Measurements from ENCODE around the gene BMPR1A. TPM values are rescaled to one million over a fixed set of nuclear protein-coding genes. Genes with fewer than 3 reads are reported as not detected.

BMPR1A gene
- total and polyA plus RNA-seq, 2 of the 13 experiments (the other 11 are each of a cell fraction or from before 2014, with no cell fraction given), result 17.8 to 44.2 TPM

DNA sequence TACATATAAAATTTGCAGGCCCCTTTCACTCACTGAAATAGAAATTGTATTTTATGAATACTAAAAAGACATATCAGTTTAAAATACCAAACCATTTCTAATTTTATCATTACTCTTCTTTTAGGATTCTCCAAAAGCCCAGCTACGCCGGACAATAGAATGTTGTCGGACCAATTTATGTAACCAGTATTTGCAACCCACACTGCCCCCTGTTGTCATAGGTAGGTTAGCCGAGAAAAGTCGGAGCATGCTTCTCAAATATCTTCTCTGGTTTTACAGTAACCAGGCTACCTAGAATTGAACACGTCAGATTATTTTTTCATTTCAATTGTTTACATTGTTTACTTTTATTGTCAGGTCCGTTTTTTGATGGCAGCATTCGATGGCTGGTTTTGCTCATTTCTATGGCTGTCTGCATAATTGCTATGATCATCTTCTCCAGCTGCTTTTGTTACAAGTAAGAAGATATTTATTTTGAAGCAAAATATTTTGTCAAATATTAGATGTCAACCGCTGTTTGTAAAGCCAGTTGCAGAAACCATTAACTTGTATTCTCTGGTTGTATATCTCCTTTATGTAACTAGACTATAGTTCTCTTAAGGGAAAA lies 143.4 kb downstream of the BMPR1A start (continued):
- TF ChIP-seq, protein P1, sequence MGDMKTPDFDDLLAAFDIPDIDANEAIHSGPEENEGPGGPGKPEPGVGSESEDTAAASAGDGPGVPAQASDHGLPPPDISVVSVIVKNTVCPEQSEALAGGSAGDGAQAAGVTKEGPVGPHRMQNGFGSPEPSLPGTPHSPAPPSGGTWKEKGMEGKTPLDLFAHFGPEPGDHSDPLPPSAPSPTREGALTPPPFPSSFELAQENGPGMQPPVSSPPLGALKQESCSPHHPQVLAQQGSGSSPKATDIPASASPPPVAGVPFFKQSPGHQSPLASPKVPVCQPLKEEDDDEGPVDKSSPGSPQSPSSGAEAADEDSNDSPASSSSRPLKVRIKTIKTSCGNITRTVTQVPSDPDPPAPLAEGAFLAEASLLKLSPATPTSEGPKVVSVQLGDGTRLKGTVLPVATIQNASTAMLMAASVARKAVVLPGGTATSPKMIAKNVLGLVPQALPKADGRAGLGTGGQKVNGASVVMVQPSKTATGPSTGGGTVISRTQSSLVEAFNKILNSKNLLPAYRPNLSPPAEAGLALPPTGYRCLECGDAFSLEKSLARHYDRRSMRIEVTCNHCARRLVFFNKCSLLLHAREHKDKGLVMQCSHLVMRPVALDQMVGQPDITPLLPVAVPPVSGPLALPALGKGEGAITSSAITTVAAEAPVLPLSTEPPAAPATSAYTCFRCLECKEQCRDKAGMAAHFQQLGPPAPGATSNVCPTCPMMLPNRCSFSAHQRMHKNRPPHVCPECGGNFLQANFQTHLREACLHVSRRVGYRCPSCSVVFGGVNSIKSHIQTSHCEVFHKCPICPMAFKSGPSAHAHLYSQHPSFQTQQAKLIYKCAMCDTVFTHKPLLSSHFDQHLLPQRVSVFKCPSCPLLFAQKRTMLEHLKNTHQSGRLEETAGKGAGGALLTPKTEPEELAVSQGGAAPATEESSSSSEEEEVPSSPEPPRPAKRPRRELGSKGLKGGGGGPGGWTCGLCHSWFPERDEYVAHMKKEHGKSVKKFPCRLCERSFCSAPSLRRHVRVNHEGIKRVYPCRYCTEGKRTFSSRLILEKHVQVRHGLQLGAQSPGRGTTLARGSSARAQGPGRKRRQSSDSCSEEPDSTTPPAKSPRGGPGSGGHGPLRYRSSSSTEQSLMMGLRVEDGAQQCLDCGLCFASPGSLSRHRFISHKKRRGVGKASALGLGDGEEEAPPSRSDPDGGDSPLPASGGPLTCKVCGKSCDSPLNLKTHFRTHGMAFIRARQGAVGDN (CRISPR knock-in tag; IDR thresholded peaks at IDR 0.05), result no peak
- TF ChIP-seq, protein P2, sequence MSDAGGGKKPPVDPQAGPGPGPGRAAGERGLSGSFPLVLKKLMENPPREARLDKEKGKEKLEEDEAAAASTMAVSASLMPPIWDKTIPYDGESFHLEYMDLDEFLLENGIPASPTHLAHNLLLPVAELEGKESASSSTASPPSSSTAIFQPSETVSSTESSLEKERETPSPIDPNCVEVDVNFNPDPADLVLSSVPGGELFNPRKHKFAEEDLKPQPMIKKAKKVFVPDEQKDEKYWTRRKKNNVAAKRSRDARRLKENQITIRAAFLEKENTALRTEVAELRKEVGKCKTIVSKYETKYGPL (CRISPR knock-in tag; IDR thresholded peaks at IDR 0.05), result 0 out of 2 replicates have a peak, but pooled peaks have one; percentile 39
- no peak for TF ChIP-seq ZNF773 (CRISPR knock-in tag; IDR thresholded peaks at IDR 0.05; ENCODE audit: borderline replicate concordance)
- TF ChIP-seq STAG1 (CRISPR knock-in tag; IDR thresholded peaks at IDR 0.05), result peak; percentile 88
- TF ChIP-seq, protein P3, sequence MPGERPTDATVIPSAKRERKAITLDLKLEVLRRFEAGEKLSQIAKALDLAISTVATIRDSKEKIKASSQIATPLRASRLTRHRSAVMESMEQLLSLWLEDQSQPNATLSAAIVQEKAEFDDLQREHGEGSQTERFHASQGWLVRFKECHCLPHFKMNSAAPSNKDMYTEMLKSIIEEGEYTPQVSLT (CRISPR knock-in tag; IDR thresholded peaks at IDR 0.05; ENCODE audit: borderline replicate concordance, low read depth), result no peak
- TF ChIP-seq ONECUT2 (CRISPR knock-in tag; IDR thresholded peaks at IDR 0.05), result no peak
- TF ChIP-seq, protein P4, sequence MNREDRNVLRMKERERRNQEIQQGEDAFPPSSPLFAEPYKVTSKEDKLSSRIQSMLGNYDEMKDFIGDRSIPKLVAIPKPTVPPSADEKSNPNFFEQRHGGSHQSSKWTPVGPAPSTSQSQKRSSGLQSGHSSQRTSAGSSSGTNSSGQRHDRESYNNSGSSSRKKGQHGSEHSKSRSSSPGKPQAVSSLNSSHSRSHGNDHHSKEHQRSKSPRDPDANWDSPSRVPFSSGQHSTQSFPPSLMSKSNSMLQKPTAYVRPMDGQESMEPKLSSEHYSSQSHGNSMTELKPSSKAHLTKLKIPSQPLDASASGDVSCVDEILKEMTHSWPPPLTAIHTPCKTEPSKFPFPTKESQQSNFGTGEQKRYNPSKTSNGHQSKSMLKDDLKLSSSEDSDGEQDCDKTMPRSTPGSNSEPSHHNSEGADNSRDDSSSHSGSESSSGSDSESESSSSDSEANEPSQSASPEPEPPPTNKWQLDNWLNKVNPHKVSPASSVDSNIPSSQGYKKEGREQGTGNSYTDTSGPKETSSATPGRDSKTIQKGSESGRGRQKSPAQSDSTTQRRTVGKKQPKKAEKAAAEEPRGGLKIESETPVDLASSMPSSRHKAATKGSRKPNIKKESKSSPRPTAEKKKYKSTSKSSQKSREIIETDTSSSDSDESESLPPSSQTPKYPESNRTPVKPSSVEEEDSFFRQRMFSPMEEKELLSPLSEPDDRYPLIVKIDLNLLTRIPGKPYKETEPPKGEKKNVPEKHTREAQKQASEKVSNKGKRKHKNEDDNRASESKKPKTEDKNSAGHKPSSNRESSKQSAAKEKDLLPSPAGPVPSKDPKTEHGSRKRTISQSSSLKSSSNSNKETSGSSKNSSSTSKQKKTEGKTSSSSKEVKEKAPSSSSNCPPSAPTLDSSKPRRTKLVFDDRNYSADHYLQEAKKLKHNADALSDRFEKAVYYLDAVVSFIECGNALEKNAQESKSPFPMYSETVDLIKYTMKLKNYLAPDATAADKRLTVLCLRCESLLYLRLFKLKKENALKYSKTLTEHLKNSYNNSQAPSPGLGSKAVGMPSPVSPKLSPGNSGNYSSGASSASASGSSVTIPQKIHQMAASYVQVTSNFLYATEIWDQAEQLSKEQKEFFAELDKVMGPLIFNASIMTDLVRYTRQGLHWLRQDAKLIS (CRISPR knock-in tag; IDR thresholded peaks at IDR 0.05), result no peak
- TF ChIP-seq, protein P5, sequence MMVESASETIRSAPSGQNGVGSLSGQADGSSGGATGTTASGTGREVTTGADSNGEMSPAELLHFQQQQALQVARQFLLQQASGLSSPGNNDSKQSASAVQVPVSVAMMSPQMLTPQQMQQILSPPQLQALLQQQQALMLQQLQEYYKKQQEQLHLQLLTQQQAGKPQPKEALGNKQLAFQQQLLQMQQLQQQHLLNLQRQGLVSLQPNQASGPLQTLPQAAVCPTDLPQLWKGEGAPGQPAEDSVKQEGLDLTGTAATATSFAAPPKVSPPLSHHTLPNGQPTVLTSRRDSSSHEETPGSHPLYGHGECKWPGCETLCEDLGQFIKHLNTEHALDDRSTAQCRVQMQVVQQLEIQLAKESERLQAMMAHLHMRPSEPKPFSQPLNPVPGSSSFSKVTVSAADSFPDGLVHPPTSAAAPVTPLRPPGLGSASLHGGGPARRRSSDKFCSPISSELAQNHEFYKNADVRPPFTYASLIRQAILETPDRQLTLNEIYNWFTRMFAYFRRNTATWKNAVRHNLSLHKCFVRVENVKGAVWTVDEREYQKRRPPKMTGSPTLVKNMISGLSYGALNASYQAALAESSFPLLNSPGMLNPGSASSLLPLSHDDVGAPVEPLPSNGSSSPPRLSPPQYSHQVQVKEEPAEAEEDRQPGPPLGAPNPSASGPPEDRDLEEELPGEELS (CRISPR knock-in tag; IDR thresholded peaks at IDR 0.05), result no peak
- TF ChIP-seq ZBTB3 (CRISPR knock-in tag; IDR thresholded peaks at IDR 0.05; ENCODE audit: borderline replicate concordance, low read depth), result no peak
- TF ChIP-seq, protein P6, sequence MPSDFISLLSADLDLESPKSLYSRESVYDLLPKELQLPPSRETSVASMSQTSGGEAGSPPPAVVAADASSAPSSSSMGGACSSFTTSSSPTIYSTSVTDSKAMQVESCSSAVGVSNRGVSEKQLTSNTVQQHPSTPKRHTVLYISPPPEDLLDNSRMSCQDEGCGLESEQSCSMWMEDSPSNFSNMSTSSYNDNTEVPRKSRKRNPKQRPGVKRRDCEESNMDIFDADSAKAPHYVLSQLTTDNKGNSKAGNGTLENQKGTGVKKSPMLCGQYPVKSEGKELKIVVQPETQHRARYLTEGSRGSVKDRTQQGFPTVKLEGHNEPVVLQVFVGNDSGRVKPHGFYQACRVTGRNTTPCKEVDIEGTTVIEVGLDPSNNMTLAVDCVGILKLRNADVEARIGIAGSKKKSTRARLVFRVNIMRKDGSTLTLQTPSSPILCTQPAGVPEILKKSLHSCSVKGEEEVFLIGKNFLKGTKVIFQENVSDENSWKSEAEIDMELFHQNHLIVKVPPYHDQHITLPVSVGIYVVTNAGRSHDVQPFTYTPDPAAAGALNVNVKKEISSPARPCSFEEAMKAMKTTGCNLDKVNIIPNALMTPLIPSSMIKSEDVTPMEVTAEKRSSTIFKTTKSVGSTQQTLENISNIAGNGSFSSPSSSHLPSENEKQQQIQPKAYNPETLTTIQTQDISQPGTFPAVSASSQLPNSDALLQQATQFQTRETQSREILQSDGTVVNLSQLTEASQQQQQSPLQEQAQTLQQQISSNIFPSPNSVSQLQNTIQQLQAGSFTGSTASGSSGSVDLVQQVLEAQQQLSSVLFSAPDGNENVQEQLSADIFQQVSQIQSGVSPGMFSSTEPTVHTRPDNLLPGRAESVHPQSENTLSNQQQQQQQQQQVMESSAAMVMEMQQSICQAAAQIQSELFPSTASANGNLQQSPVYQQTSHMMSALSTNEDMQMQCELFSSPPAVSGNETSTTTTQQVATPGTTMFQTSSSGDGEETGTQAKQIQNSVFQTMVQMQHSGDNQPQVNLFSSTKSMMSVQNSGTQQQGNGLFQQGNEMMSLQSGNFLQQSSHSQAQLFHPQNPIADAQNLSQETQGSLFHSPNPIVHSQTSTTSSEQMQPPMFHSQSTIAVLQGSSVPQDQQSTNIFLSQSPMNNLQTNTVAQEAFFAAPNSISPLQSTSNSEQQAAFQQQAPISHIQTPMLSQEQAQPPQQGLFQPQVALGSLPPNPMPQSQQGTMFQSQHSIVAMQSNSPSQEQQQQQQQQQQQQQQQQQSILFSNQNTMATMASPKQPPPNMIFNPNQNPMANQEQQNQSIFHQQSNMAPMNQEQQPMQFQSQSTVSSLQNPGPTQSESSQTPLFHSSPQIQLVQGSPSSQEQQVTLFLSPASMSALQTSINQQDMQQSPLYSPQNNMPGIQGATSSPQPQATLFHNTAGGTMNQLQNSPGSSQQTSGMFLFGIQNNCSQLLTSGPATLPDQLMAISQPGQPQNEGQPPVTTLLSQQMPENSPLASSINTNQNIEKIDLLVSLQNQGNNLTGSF (CRISPR knock-in tag; IDR thresholded peaks at IDR 0.05), result no peak
- TF ChIP-seq SATB2 (CRISPR knock-in tag; IDR thresholded peaks at IDR 0.05), result no peak

Data from HepG2 (cell line).